H9 (cell line): ENCODE data around the gene UPK3A. TPM values are rescaled to one million over a fixed set of nuclear protein-coding genes. Genes with fewer than 3 reads are reported as not detected.

ENCODE experiments used
- DNase-seq: peaks from one replicate; pipeline ENCODE4 v3.0.0-alpha.2; 2017
- H2AFZ ChIP-seq: one replicate; pipeline ENCODE4 v1.6.1; 2013; ENCODE audit warnings: mild to moderate bottlenecking, low read length, control low read depth, moderate library complexity
- H2AK5ac ChIP-seq: 2 replicates; pipeline ENCODE4 v1.6.1; 2013; ENCODE audit warnings: low read length, control low read depth, mixed read lengths; ENCODE audit not compliant: insufficient read length
- H2BK120ac ChIP-seq: one replicate; pipeline ENCODE4 v1.6.1; 2013; ENCODE audit warnings: low read depth, mild to moderate bottlenecking, low read length, control low read depth, inconsistent platforms; ENCODE audit not compliant: poor library complexity, severe bottlenecking
- H2BK12ac ChIP-seq: 2 replicates; pipeline ENCODE4 v1.6.1; 2013; ENCODE audit warnings: low read length, control low read depth, mixed read lengths, low read depth; ENCODE audit not compliant: insufficient read length
- H2BK15ac ChIP-seq: 2 replicates; pipeline ENCODE4 v1.6.1; 2013; ENCODE audit warnings: low read depth, low read length, control low read depth
- H2BK20ac ChIP-seq: one replicate; pipeline ENCODE4 v1.6.1; 2013; ENCODE audit warnings: low read depth, mild to moderate bottlenecking, low read length, control low read depth, inconsistent platforms; ENCODE audit not compliant: poor library complexity, severe bottlenecking
- H2BK5ac ChIP-seq: 2 replicates; pipeline ENCODE4 v1.6.1; 2013; ENCODE audit warnings: low read length, control low read depth, mixed read lengths; ENCODE audit not compliant: insufficient read length
- H3K14ac ChIP-seq: 2 replicates; pipeline ENCODE4 v1.6.1; 2013; ENCODE audit warnings: low read length, control low read depth; ENCODE audit not compliant: insufficient read depth
- H3K18ac ChIP-seq: 2 replicates; pipeline ENCODE4 v1.6.1; 2013; ENCODE audit warnings: low read depth, mild to moderate bottlenecking, mixed read lengths, low read length, control low read depth; ENCODE audit not compliant: insufficient read length
- H3K23ac ChIP-seq: 2 replicates; pipeline ENCODE4 v1.6.1; 2013; ENCODE audit warnings: low read length, control low read depth, mixed read lengths, low read depth; ENCODE audit not compliant: insufficient read length
- H3K23me2 ChIP-seq: 2 replicates; pipeline ENCODE4 v1.6.1; 2013; ENCODE audit warnings: low read depth, mild to moderate bottlenecking, mixed read lengths, low read length, control low read depth; ENCODE audit not compliant: insufficient read length, poor library complexity, severe bottlenecking
- H3K27ac ChIP-seq: 2 replicates; pipeline ENCODE4 v1.5.1; 2013; ENCODE audit warnings: low read length, control low read depth, mixed read lengths, low read depth; ENCODE audit not compliant: insufficient read length
- H3K27me3 ChIP-seq: 2 replicates; pipeline ENCODE4 v1.6.1; 2013; ENCODE audit warnings: low read length, control low read depth, inconsistent platforms; ENCODE audit not compliant: insufficient read depth
- H3K4ac ChIP-seq: 2 replicates; pipeline ENCODE4 v1.6.1; 2013; ENCODE audit warnings: low read depth, mild to moderate bottlenecking, control low read depth, inconsistent platforms, low read length, moderate library complexity
- H3K4me1 ChIP-seq: 2 replicates; pipeline ENCODE4 v1.6.1; 2013; ENCODE audit warnings: low read length, control low read depth, inconsistent platforms; ENCODE audit not compliant: insufficient read depth
- H3K4me2 ChIP-seq: 2 replicates; pipeline ENCODE4 v1.6.1; 2013; ENCODE audit warnings: low read length, control low read depth, mixed read lengths; ENCODE audit not compliant: insufficient read length, insufficient read depth
- H3K56ac ChIP-seq: 2 replicates; pipeline ENCODE4 v1.6.1; 2013; ENCODE audit warnings: low read depth, mild to moderate bottlenecking, mixed read lengths, low read length, control low read depth; ENCODE audit not compliant: insufficient read length
- H3K79me1 ChIP-seq: 2 replicates; pipeline ENCODE4 v1.6.1; 2013; ENCODE audit warnings: low read depth, mild to moderate bottlenecking, moderate library complexity, low read length, control low read depth, inconsistent platforms; ENCODE audit not compliant: insufficient read depth, poor library complexity, severe bottlenecking
- H3K79me2 ChIP-seq: 2 replicates; pipeline ENCODE4 v1.6.1; 2013; ENCODE audit warnings: low read length, control low read depth, inconsistent platforms; ENCODE audit not compliant: insufficient read depth
- H3K9ac ChIP-seq: 2 replicates; pipeline ENCODE4 v1.6.1; 2013; ENCODE audit warnings: low read length, control low read depth, mixed read lengths; ENCODE audit not compliant: insufficient read length; ENCODE audit errors: extremely low read depth
- H3K9me3 ChIP-seq: one replicate; pipeline ENCODE4 v1.6.1; 2013; ENCODE audit warnings: low read depth, low read length, inconsistent platforms; ENCODE audit not compliant: control insufficient read depth
- H3T11ph ChIP-seq: one replicate; pipeline ENCODE4 v1.6.1; 2013; ENCODE audit warnings: mild to moderate bottlenecking, low read length, control low read depth, inconsistent platforms
- H4K20me1 ChIP-seq: one replicate; pipeline ENCODE4 v1.6.1; 2013; ENCODE audit not compliant: control insufficient read depth, insufficient read length, insufficient read depth
- H4K5ac ChIP-seq: 2 replicates; pipeline ENCODE4 v1.6.1; 2013; ENCODE audit warnings: low read depth, mild to moderate bottlenecking, mixed read lengths, low read length, control low read depth; ENCODE audit not compliant: insufficient read length
- H4K8ac ChIP-seq: replicated peaks from 2 replicates; pipeline ENCODE4 v1.6.1; 2013; ENCODE audit warnings: low read length, control low read depth, mixed read lengths, low read depth; ENCODE audit not compliant: insufficient read length
- H4K91ac ChIP-seq: 2 replicates; pipeline ENCODE4 v1.6.1; 2013; ENCODE audit warnings: low read depth, mild to moderate bottlenecking, moderate library complexity, mixed read lengths, low read length, control low read depth; ENCODE audit not compliant: insufficient read length
- H3K27ac Mint-ChIP-seq, 3 experiments: 2 replicates in 2 of 3; 3 replicates in 1 of 3; pipeline ENCODE4 v1.8.0; 2020 to 2021; ENCODE audit warnings: mixed read lengths in 3 of 3, mild to moderate bottlenecking in 1 of 3, moderate library complexity in 1 of 3
- H3K27me3 Mint-ChIP-seq: 2 replicates; pipeline ENCODE4 v1.8.0; 2021; ENCODE audit warnings: low read depth, mild to moderate bottlenecking, moderate library complexity, mixed read lengths
- H3K36me3 Mint-ChIP-seq, 3 experiments: 2 replicates in 2 of 3; 3 replicates in 1 of 3; pipeline ENCODE4 v1.8.0; 2020 to 2021; ENCODE audit warnings: low read depth in 3 of 3, mixed read lengths in 3 of 3; ENCODE audit not compliant: insufficient read depth in 1 of 3
- H3K4me1 Mint-ChIP-seq, 2 experiments: 2 replicates each; pipeline ENCODE4 v1.8.0; 2020; ENCODE audit warnings: mixed read lengths in 2 of 2
- H3K4me3 Mint-ChIP-seq, 2 experiments: 2 replicates in 1 of 2; 3 replicates in 1 of 2; pipeline ENCODE4 v1.8.0; 2020 to 2021; ENCODE audit warnings: mild to moderate bottlenecking in 2 of 2, mixed read lengths in 2 of 2, moderate library complexity in 1 of 2
- H3K9me3 Mint-ChIP-seq, 2 experiments: 2 replicates in 1 of 2; 3 replicates in 1 of 2; pipeline ENCODE4 v1.8.0; 2020; ENCODE audit warnings: mild to moderate bottlenecking in 2 of 2, mixed read lengths in 2 of 2, moderate library complexity in 1 of 2
- WGBS: extraction: QIAGEN DNeasy Blood & Tissue Kit; methylation state at CpG from one replicate; pipeline ENCODE4 v1.1.7; 2013; ENCODE audit warnings: missing lambda C conversion rate, low lambda C conversion rate, mixed read lengths; ENCODE audit not compliant: insufficient read length; ENCODE audit errors: extremely low coverage; 5-methylcytosine and 5-hydroxymethylcytosine counted together
- total RNA-seq: library from RNA; stranded (reverse); gene quantifications from 2 replicates; pipeline ENCODE4 v1.2.1, GENCODE V29; 2021
- TF ChIP-seq, protein P1 (sequence below): fragments of 200-600 bp; sonication (generic); conservative IDR thresholded peaks from 3 replicates; pipeline ENCODE4 v1.8.0; 2021; ENCODE audit warnings: antibody characterized with exemption, mild to moderate bottlenecking

Gene UPK3A
- total RNA-seq, 1 experiment from 2014 or later, result not detected

DNA sequence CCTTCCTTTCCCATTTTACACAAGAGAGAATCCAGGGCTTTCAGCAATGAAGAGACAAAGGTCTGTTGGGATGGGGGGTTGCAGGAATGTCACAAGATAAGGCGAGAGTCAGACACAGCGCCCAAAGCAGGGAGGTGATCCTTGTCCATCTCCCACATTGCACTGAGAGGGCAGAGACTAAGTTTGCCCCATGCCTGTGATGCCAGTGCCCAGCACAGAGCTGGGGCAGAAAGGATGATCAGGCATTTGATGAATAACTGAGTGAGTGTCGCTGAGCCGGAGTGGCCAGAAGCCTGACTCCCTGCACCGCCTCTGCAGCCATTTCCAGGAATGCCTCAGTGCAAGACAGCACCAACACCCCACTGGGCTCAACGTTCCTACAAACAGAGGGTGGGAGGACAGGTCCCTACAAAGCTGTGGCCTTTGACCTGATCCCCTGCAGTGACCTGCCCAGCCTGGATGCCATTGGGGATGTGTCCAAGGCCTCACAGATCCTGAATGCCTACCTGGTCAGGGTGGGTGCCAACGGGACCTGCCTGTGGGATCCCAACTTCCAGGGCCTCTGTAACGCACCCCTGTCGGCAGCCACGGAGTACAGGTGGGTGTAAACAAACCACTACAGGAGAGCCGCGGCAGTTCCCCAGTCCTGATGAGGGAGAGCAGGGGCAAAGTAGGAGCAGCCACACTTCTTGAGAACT is 2.3 kb downstream of the UPK3A start:
- H3K27me3 ChIP-seq, result peaks cover 5% of the 10 kb centered on the region; the same call in 1 of the 2 replicates

More for the DNA sequence above, 2.3 kb downstream of the UPK3A start:
- Histone ChIP-seq H3K4ac (no peak overlapping the region), H3K9me3 (no peaks in the 10 kb centered on the region), H3K23ac (no peak overlapping the region), H2AFZ (no peak overlapping the region), H2BK120ac (no peak overlapping the region), H3K9ac (no peak overlapping the region), H3K79me2 (no peaks in the 10 kb centered on the region), H3K79me1 (no peaks in the 10 kb centered on the region), H2AK5ac (no peak overlapping the region), H2BK15ac (no peak overlapping the region), H3K4me2 (no peak overlapping the region), H4K91ac (no peak overlapping the region), H4K8ac (no peak overlapping the region), H3K56ac (no peak overlapping the region), H3K14ac (0 out of 2 replicates have a peak overlapping the region, but pooled peaks have one; percentile 23), H2BK5ac (no peak overlapping the region), H2BK12ac (no peak overlapping the region), H3K27ac (no peak overlapping the region), H2BK20ac (no peak overlapping the region), H4K5ac (no peak overlapping the region), H3T11ph (no peak overlapping the region), H4K20me1 (no peaks in the 10 kb centered on the region), H3K23me2 (peaks cover 10% of the 10 kb centered on the region), H3K4me1 (peaks cover 2% of the 10 kb centered on the region; the same call in 1 of the 2 replicates), H3K18ac (no peak overlapping the region)
- DNase-seq, result no peak
- no peak overlapping the region for H3K4me3 Mint-ChIP-seq
- H3K4me1 Mint-ChIP-seq, result peaks cover 17 to 19% of the 10 kb centered on the region in 2 experiments
- TF ChIP-seq, protein P1, sequence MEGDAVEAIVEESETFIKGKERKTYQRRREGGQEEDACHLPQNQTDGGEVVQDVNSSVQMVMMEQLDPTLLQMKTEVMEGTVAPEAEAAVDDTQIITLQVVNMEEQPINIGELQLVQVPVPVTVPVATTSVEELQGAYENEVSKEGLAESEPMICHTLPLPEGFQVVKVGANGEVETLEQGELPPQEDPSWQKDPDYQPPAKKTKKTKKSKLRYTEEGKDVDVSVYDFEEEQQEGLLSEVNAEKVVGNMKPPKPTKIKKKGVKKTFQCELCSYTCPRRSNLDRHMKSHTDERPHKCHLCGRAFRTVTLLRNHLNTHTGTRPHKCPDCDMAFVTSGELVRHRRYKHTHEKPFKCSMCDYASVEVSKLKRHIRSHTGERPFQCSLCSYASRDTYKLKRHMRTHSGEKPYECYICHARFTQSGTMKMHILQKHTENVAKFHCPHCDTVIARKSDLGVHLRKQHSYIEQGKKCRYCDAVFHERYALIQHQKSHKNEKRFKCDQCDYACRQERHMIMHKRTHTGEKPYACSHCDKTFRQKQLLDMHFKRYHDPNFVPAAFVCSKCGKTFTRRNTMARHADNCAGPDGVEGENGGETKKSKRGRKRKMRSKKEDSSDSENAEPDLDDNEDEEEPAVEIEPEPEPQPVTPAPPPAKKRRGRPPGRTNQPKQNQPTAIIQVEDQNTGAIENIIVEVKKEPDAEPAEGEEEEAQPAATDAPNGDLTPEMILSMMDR, result no peak
- no peak overlapping the region for H3K27ac Mint-ChIP-seq
- WGBS, result no CpG with 5 or more reads among the region's 12 CpGs
- H3K36me3 Mint-ChIP-seq, result no peaks in the 10 kb centered on the region; a peak in 1 of 7 replicates
- peaks cover 53% of the 10 kb centered on the region for H3K27me3 Mint-ChIP-seq
- no peaks in the 10 kb centered on the region for H3K9me3 Mint-ChIP-seq
